ENCODE data around the gene POLE2. TPM values are rescaled to one million over a fixed set of nuclear protein-coding genes. Genes with fewer than 3 reads are reported as not detected.

POLE2 gene
- total RNA-seq, 3 donors from 2014 or later (not counting 1 experiment from before 2014, with no cell fraction given) = 3.0 to 4.5 (median 4.1) TPM

- no peak overlapping the region for H3K4me3 ChIP-seq (ENCODE audit: low read length)
- H3K27me3 ChIP-seq (ENCODE audit: control insufficient read depth, insufficient read depth, low read length) = no peaks in the 10 kb centered on the region
- peaks cover 12% of the 10 kb centered on the region for H3K4me1 ChIP-seq (ENCODE audit: control insufficient read depth, insufficient read depth, low read length)
- intact Hi-C loops (cut with micrococcal nuclease) = no loop called here
- peak overlapping the region; percentile 75 for H3K4me3 Mint-ChIP-seq
- no peak overlapping the region for H3K27ac Mint-ChIP-seq
- peaks cover 17 to 22% of the 10 kb centered on the region in 2 donors for H3K4me1 Mint-ChIP-seq
- no peaks in the 10 kb centered on the region for H3K9me3 ChIP-seq (ENCODE audit: control insufficient read depth, insufficient read depth, low read length)
- no peaks in the 10 kb centered on the region for H3K9me3 Mint-ChIP-seq
- TF ChIP-seq CTCF (IDR thresholded peaks at IDR 0.05) = no peak
- ATAC-seq (no peak), DNase-seq (no peak)
- no peak overlapping the region for H3K27ac ChIP-seq (ENCODE audit: low read length)
- no peaks in the 10 kb centered on the region for H3K36me3 Mint-ChIP-seq
- H3K27me3 Mint-ChIP-seq (ENCODE audit: low read depth in 2 of 2) = no peaks in the 10 kb centered on the region
- H3K36me3 ChIP-seq (ENCODE audit: control insufficient read depth, insufficient read depth, low read length) = no peaks in the 10 kb centered on the region
- 80% methylated on average over 2 of the region's 4 CpGs for WGBS (ENCODE audit: insufficient coverage)
Observed at GRCh38 chr14:49686425-49686824, 1.6 kb downstream of the POLE2 start.

- TF ChIP-seq CTCF (IDR thresholded peaks at IDR 0.05) = no peak
- 63% methylated on average over 1 of the region's 2 CpGs for WGBS (ENCODE audit: insufficient coverage)
- intact Hi-C loops (cut with micrococcal nuclease) = no loop called here
Observed at GRCh38 chr14:49679271-49679670, 8.7 kb downstream of the POLE2 start.

GRCh38 chr14:49677643-49678042, 10.4 kb downstream of the POLE2 start:
- Histone ChIP-seq H3K9me3 (ENCODE audit: control insufficient read depth, insufficient read depth, low read length) (no peaks in the 10 kb centered on the region), H3K27me3 (ENCODE audit: control insufficient read depth, insufficient read depth, low read length) (no peaks in the 10 kb centered on the region), H3K36me3 (ENCODE audit: control insufficient read depth, insufficient read depth, low read length) (no peaks in the 10 kb centered on the region), H3K4me3 (ENCODE audit: low read length) (no peak overlapping the region), H3K4me1 (ENCODE audit: control insufficient read depth, insufficient read depth, low read length) (no peaks in the 10 kb centered on the region), H3K27ac (ENCODE audit: low read length) (no peak overlapping the region)
- intact Hi-C loops (cut with micrococcal nuclease) = no loop called here
- no peak for TF ChIP-seq CTCF (IDR thresholded peaks at IDR 0.05)
- 100% methylated on average over 4 of the region's 4 CpGs for WGBS (ENCODE audit: insufficient coverage)
- Mint-ChIP-seq H3K9me3 (no peaks in the 10 kb centered on the region), H3K27ac (no peak overlapping the region), H3K36me3 (no peaks in the 10 kb centered on the region), H3K27me3 (ENCODE audit: low read depth in 2 of 2) (no peaks in the 10 kb centered on the region), H3K4me1 (no peaks in the 10 kb centered on the region), H3K4me3 (no peak overlapping the region)
- ATAC-seq (peak in 2 of 3 donors; percentile 48 to 54), DNase-seq (no peak)

More at GRCh38 chr14:49679271-49679670, 8.7 kb downstream of the POLE2 start:
- Histone ChIP-seq H3K4me3 (ENCODE audit: low read length) (no peak overlapping the region), H3K27me3 (ENCODE audit: control insufficient read depth, insufficient read depth, low read length) (no peaks in the 10 kb centered on the region), H3K27ac (ENCODE audit: low read length) (no peak overlapping the region), H3K4me1 (ENCODE audit: control insufficient read depth, insufficient read depth, low read length) (no peaks in the 10 kb centered on the region), H3K9me3 (ENCODE audit: control insufficient read depth, insufficient read depth, low read length) (no peaks in the 10 kb centered on the region), H3K36me3 (ENCODE audit: control insufficient read depth, insufficient read depth, low read length) (no peaks in the 10 kb centered on the region)
- DNase-seq (no peak), ATAC-seq (no peak)
- Mint-ChIP-seq H3K4me1 (no peaks in the 10 kb centered on the region), H3K4me3 (no peak overlapping the region), H3K27ac (no peak overlapping the region), H3K27me3 (ENCODE audit: low read depth in 2 of 2) (no peaks in the 10 kb centered on the region), H3K36me3 (no peaks in the 10 kb centered on the region), H3K9me3 (no peaks in the 10 kb centered on the region)

GRCh38 chr14:49673586-49673985, 14.4 kb downstream of the POLE2 start:
- Mint-ChIP-seq H3K36me3 (no peaks in the 10 kb centered on the region), H3K4me3 (no peak overlapping the region), H3K27ac (no peak overlapping the region), H3K9me3 (no peaks in the 10 kb centered on the region), H3K4me1 (no peaks in the 10 kb centered on the region), H3K27me3 (ENCODE audit: low read depth in 2 of 2) (no peaks in the 10 kb centered on the region)
- no peak for DNase-seq
- no peaks in the 10 kb centered on the region for H3K36me3 ChIP-seq (ENCODE audit: control insufficient read depth, insufficient read depth, low read length)
- no peak overlapping the region for H3K27ac ChIP-seq (ENCODE audit: low read length)
- no peak overlapping the region for H3K4me3 ChIP-seq (ENCODE audit: low read length)
- no peaks in the 10 kb centered on the region for H3K9me3 ChIP-seq (ENCODE audit: control insufficient read depth, insufficient read depth, low read length)
- no peak for ATAC-seq
- no CpG with 5 or more reads among the region's 2 CpGs for WGBS (ENCODE audit: insufficient coverage)
- no peaks in the 10 kb centered on the region for H3K4me1 ChIP-seq (ENCODE audit: control insufficient read depth, insufficient read depth, low read length)
- intact Hi-C loops (cut with micrococcal nuclease) = no loop called here
- no peaks in the 10 kb centered on the region for H3K27me3 ChIP-seq (ENCODE audit: control insufficient read depth, insufficient read depth, low read length)
- TF ChIP-seq CTCF (IDR thresholded peaks at IDR 0.05) = no peak
